ENCODE measurements around the gene GLT1D1.

DNA sequence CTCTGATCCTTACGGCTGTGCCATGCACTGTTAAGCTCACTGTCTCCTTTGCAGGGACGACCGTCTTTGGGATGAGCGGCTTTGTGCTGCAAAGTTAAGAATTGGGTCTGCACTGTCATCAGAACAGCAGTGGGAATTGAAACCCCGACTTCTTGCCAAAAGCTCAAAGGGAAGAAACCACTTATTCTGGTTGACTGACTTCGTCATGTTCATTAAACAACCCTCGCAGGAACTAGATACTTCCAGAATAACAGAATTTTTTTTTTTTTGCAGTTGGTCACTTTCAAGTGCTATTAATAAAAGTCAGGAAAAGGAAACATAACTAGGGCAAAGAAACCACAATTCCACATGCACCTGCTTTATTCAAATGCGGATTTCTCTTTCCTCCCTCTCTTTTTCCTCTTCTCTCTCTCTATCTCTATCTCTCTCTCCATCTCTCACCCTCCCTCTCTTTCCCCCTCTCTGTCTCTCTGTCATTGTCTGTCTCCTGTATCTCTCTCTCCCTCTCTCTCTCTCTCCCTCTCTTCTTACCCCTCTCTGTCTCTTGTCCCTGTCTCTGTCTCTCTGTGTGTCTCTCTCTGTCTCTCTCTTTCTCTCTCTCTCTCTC is 12.3 kb upstream of the GLT1D1 start:
- TF ChIP-seq, protein P1, sequence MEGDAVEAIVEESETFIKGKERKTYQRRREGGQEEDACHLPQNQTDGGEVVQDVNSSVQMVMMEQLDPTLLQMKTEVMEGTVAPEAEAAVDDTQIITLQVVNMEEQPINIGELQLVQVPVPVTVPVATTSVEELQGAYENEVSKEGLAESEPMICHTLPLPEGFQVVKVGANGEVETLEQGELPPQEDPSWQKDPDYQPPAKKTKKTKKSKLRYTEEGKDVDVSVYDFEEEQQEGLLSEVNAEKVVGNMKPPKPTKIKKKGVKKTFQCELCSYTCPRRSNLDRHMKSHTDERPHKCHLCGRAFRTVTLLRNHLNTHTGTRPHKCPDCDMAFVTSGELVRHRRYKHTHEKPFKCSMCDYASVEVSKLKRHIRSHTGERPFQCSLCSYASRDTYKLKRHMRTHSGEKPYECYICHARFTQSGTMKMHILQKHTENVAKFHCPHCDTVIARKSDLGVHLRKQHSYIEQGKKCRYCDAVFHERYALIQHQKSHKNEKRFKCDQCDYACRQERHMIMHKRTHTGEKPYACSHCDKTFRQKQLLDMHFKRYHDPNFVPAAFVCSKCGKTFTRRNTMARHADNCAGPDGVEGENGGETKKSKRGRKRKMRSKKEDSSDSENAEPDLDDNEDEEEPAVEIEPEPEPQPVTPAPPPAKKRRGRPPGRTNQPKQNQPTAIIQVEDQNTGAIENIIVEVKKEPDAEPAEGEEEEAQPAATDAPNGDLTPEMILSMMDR (IDR thresholded peaks at IDR 0.05) = no peak
- no peak for TF ChIP-seq POLR2A (IDR thresholded peaks at IDR 0.05)

Measured in body of pancreas (tissue), 4 donors.